HG03280 (cell line): ENCODE results near the gene NUDCD3.

Experiments
- ATAC-seq: cut with Tn5 transposase; IDR thresholded peaks from one replicate; pipeline ENCODE4 v1.9.1; 2021; ENCODE audit warnings: mild to moderate bottlenecking, moderate library complexity; ENCODE audit not compliant: unreplicated experiment

The NUDCD3 gene

DNA sequence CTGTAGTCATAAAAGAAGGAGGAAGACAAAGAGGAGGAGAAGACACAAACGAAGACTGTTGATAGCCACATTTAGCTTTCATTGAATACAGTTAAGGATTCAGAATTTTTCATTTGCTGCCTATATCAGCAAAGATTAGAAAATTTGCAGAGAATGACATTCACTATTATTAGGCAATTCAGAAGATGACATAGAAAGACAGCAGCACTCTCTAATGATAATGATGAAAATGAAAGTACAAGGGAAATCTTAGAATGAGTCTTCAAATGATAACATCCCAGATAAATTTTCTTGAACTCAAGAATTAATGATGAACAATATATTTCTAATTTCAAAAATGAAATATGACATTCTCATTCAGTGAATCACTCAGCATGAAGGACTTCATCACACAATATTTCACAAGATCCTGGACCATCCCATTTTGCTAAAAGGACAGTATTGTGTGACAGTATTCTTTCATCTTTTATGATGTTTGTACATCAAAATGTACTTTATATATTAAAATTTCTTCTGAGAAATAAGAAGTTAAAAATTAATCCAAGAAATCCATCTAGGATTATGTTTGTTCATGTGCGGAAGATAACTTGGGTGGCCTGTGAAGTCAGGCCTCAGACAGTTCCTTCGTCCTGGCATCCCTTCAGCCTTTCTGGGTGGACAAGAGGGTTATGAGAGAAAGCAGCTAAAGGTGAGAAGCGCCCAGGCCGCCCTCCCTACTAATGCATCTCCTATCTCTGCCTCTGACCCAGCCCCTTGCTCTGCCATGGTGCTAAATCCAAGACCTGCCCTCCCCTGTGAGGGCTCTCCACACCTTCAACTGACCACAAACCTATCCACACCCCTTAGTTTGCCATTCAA is 117.7 kb downstream of the NUDCD3 start:
- ATAC-seq, result no peak

DNA sequence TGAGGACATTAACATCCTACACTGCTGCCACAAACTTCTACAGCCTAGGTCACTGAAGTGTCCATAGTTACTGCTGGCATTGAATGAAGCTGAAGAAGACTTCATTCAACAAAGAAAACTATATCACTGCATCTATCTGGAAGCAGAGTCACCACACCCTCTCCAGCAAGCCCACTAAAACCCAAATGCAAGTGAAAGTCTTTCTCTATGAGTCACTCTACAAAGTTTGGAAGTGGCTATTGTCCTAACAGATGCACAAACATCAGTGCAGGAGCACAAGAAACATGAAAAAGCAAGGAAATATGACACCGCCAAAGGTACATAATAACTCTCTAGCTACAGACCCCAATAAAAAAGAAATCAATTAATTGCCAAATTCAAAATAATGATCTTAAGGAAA is 121.6 kb downstream of the NUDCD3 start:
- no peak for ATAC-seq

DNA sequence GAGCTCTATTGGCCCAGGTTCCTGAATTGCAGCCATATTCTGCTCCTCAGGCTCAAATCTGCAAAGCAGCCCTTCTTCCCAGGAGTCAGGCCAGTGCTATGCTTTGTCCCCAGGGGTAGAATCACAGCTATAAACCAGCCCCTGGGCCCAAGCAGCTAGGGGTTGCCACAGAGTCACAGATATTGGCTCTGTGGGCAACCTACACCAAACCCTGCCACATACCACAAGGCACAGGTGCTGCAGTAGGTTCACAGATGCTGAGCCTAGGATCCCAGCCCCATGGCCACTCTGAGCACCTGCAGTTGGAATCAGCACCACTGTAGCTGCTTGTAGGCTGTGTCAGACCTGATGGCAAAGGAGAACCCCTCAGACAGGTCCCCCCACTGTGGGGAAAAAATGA is 122.0 kb downstream of the NUDCD3 start:
- no peak for ATAC-seq

DNA sequence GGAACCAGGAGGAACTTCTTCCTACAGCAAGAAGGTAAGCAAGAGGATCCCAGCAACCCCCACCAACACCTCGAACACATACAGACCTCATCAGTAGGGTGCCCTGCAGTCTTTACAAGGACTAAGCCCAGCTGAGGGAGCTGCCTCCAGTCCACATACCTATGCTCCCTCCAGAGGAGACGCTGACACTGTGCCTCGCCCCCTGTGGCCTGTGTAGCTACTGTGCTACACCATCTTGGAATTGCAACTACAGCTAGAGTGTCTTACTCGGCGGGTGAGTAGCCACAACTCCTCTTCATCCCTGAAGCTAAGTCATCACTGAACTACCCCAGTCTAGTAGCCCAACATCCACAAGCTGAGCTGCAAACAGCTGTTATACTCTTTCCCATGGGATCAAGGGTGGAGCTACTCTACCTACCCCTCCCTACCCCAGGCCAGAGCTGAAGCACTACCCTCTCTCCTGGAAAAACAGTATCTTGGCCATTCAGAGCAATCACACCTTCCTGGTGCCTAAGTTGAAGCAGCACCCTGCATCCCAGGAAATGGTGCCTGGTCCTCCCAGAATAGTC is 122.9 kb downstream of the NUDCD3 start:
- no peak for ATAC-seq

- ATAC-seq, result no peak
These were observed 123.5 kb downstream of the NUDCD3 start for GRCh38 chr7:44366986-44367385.

DNA sequence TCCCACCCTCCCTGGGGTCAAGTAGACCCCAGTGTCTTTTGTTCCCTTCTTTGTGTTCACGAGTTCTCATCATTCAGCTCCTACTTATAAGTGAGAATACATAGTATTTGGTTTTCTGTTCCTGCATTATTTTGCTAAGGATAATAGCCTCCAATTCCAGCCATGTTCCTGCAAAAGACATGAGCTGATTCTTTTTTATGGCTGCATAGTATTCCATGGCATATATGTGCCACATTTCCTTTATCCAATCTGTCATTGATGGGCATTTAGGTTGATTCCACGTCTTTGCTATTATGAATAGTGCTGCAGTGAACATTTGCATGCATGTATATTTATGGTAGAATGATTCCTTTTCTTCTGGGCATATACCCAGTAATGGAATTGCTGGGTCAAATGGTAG is 136.8 kb downstream of the NUDCD3 start:
- ATAC-seq, result no peak

DNA sequence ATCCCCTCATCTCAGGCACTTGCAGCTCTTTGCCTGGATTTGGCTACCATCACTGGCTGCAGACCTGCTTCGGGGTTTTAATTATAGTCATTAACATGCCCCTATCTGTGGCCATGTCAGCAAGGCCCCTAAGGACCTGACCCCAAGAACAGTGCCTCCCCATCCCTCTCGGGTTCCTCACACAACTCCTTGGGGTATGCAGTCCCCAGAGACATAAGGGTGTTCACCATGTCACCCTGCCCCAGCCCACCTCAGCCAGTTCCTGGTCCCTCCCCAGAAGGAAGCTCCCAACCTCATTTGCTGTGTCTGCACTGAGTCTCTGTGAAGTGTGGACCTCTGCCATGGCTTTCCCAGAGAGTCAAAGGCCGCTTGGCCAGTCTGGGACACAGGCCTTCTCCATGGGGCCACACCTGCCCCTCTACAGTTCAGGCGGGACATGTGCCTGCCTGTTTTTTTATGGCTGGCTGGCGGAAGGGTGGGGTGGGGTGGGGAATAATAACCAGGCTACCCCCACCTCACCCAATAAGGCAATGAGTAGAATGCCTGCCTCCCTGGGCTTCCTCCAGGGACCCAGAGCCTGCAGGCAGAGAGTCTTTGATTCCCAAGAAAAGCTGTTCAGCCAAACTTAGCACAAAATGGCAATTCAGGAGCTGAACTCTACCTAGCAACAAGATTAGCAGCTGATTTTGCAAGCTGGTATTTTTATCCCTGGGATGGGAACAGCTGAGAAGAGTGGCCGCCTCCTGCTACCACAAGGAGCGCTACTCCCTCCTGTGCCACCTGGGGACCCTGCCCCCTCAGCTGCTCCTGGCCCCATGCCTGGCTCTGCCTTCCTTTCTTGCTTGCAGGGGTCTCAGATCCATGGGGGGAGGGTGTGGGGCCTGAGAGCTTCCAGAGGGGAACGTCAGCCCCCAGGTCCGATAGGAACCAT is 141.3 kb downstream of the NUDCD3 start:
- no peak for ATAC-seq

- no peak for ATAC-seq
These were observed 142.2 kb downstream of the NUDCD3 start for GRCh38 chr7:44348300-44348699.

GRCh38 chr7:44347546-44348114 is 142.8 kb downstream of the NUDCD3 start:
- no peak for ATAC-seq

DNA sequence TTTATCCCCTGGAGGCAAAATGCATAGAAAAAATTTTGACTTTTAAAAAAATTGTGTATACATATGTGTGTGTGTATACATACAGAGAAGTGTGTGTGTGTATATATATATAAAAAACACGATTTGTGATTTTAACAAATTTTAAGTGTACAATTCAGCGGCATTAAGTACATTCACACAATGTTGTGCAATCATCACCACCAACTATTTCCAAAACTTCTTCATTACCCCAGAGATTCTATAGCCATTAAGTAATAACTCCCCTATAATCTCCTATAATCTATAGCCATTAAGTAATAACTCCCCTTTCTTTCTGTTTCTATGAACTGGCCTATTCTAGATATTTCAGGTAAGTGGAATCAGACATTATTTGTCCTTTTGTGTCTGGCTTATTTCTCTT is 144.4 kb downstream of the NUDCD3 start:
- no peak for ATAC-seq

DNA sequence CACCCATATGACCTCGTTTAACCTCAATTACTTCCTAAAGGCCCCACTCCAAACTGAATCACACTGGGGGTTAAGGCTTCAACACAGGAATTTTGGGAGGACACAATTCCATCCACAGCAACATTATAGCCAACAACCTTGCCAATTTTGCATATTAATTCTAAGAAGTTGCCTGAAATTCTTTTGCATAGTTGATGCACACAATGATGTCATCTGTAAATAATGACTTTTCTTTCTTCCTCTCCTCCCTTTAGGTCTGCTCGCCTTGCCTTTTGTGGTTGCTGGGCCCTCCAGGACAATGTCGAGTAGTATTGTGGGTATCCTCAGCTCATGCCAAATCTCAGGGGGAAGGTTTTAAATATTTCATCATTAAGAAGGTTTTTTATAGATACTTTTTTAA is 149.1 kb downstream of the NUDCD3 start:
- ATAC-seq, result no peak

- ATAC-seq, result no peak
These were observed 151.9 kb downstream of the NUDCD3 start for GRCh38 chr7:44338600-44338999.

- no peak for ATAC-seq
These were observed 154.0 kb downstream of the NUDCD3 start for GRCh38 chr7:44336491-44336890.

GRCh38 chr7:44335184-44335583 is 155.3 kb downstream of the NUDCD3 start:
- ATAC-seq, result no peak

DNA sequence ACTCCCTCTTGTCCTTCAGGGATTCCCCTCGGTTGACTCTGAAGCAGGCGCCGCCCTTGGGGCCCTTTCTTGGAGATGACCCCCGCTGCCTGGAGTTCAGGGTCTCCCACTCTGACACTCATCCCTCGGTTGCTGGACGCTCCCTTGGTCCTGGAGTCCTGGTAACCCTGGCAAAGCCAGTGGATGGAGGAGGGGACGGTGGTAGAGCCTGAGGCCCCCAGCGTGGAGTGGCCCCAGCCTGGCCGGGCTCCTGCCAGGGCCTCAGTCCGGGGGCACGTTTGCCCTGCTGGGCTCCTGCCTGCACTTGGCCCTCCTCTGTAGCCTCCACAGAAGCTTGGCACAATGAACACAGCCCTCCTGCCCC is 155.7 kb downstream of the NUDCD3 start:
- no peak for ATAC-seq

- no peak for ATAC-seq
These were observed 156.3 kb downstream of the NUDCD3 start for GRCh38 chr7:44333911-44334733.

DNA sequence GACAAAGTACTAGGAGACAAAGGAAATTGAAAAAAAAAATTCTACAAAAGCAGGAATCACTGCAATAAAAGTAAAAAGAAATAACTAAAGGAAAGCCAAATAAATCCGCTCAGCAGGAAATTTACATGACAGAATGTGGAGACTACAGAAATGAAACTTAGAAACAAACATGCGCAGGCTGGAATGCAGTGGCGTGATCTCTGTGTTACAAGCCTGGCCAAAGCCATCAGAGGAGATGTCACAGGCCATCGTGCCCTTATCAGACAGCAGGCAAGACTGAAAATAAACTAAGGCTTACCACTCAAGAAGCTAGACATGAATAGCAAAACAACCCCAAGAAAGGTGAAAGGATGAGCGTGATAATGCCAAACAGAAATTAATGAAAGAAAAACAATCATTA is 158.8 kb downstream of the NUDCD3 start:
- no peak for ATAC-seq

- ATAC-seq, result no peak
These were observed 160.1 kb downstream of the NUDCD3 start for GRCh38 chr7:44330331-44330730.

- ATAC-seq, result no peak
These were observed 160.6 kb downstream of the NUDCD3 start for GRCh38 chr7:44329888-44330287.
